ENCODE measurements around the gene TLCD3B.

Gene TLCD3B
- total RNA-seq, result 0 reads per million in 2 donors

GRCh38 chr16:30030841-30031413 is at the start of gene TLCD3B:
TLCD3B (minus strand) TSS chr16:30031271; CDS start chr16:30030527, 744 bp downstream.
- DNase-seq, result no peak

- no peak for DNase-seq
Observed at GRCh38 chr16:30079480-30079879, 48.4 kb upstream of the TLCD3B start.

GRCh38 chr16:30078744-30079143 is 47.7 kb upstream of the TLCD3B start:
- DNase-seq, result no peak

GRCh38 chr16:30077656-30078055 is 46.6 kb upstream of the TLCD3B start:
- no peak for DNase-seq

- DNase-seq, result no peak
Observed at GRCh38 chr16:30076276-30076791, 45.3 kb upstream of the TLCD3B start.

- DNase-seq, result peak; percentile 90
Observed at GRCh38 chr16:30075503-30076275, 44.6 kb upstream of the TLCD3B start, which contains the start of gene PPP4C. PPP4C (plus strand) TSS chr16:30075994; CDS start chr16:30076378, 384 bp downstream.

GRCh38 chr16:30070490-30070889 is 39.4 kb upstream of the TLCD3B start:
- no peak for DNase-seq

GRCh38 chr16:30069611-30070462 is 38.8 kb upstream of the TLCD3B start:
- DNase-seq, result no peak

GRCh38 chr16:30068750-30069610 is 37.9 kb upstream of the TLCD3B start:
- peak; percentile 44 for DNase-seq

- DNase-seq, result no peak
Observed at GRCh38 chr16:30068333-30068732, 37.3 kb upstream of the TLCD3B start.

GRCh38 chr16:30067584-30067916 is 36.5 kb upstream of the TLCD3B start:
- DNase-seq, result no peak

- no peak for DNase-seq
Observed at GRCh38 chr16:30066761-30067583, 35.9 kb upstream of the TLCD3B start.

- DNase-seq, result no peak
Observed at GRCh38 chr16:30065943-30066760, 35.1 kb upstream of the TLCD3B start.

GRCh38 chr16:30065102-30065942 is 34.3 kb upstream of the TLCD3B start, which contains the start of gene ALDOA:
ALDOA (plus strand) TSS chr16:30065760; CDS start chr16:30066898, 1,138 bp downstream.
- peak; percentile 88 for DNase-seq

GRCh38 chr16:30064729-30065101 is 33.6 kb upstream of the TLCD3B start:
- no peak for DNase-seq

- DNase-seq, result peak; percentile 44
Observed at GRCh38 chr16:30063893-30064728, 33.0 kb upstream of the TLCD3B start.

GRCh38 chr16:30063278-30063892 is 32.3 kb upstream of the TLCD3B start:
- DNase-seq, result no peak

Measured in T-helper 9 cell (primary cell).